Stimulated activated CD8-positive, alpha-beta memory T cell treated with anti-CD3 and anti-CD28 coated beads, Interleukin-15, amount 100 ng/mL, for 1 hour (primary cell): Measurements from ENCODE around the gene GPR158.
"Not testable (repeated sequence)": the region's sequence is repeated elsewhere in the genome, so short reads cannot be mapped to it uniquely, and the experiment has no call there.

Experiments
- DNase-seq: peaks from one replicate; pipeline ENCODE4 v3.0.0-alpha.2; 2020; ENCODE audit warnings: low read depth

The GPR158 gene, protein sequence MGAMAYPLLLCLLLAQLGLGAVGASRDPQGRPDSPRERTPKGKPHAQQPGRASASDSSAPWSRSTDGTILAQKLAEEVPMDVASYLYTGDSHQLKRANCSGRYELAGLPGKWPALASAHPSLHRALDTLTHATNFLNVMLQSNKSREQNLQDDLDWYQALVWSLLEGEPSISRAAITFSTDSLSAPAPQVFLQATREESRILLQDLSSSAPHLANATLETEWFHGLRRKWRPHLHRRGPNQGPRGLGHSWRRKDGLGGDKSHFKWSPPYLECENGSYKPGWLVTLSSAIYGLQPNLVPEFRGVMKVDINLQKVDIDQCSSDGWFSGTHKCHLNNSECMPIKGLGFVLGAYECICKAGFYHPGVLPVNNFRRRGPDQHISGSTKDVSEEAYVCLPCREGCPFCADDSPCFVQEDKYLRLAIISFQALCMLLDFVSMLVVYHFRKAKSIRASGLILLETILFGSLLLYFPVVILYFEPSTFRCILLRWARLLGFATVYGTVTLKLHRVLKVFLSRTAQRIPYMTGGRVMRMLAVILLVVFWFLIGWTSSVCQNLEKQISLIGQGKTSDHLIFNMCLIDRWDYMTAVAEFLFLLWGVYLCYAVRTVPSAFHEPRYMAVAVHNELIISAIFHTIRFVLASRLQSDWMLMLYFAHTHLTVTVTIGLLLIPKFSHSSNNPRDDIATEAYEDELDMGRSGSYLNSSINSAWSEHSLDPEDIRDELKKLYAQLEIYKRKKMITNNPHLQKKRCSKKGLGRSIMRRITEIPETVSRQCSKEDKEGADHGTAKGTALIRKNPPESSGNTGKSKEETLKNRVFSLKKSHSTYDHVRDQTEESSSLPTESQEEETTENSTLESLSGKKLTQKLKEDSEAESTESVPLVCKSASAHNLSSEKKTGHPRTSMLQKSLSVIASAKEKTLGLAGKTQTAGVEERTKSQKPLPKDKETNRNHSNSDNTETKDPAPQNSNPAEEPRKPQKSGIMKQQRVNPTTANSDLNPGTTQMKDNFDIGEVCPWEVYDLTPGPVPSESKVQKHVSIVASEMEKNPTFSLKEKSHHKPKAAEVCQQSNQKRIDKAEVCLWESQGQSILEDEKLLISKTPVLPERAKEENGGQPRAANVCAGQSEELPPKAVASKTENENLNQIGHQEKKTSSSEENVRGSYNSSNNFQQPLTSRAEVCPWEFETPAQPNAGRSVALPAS (N-terminal part only)

DNA sequence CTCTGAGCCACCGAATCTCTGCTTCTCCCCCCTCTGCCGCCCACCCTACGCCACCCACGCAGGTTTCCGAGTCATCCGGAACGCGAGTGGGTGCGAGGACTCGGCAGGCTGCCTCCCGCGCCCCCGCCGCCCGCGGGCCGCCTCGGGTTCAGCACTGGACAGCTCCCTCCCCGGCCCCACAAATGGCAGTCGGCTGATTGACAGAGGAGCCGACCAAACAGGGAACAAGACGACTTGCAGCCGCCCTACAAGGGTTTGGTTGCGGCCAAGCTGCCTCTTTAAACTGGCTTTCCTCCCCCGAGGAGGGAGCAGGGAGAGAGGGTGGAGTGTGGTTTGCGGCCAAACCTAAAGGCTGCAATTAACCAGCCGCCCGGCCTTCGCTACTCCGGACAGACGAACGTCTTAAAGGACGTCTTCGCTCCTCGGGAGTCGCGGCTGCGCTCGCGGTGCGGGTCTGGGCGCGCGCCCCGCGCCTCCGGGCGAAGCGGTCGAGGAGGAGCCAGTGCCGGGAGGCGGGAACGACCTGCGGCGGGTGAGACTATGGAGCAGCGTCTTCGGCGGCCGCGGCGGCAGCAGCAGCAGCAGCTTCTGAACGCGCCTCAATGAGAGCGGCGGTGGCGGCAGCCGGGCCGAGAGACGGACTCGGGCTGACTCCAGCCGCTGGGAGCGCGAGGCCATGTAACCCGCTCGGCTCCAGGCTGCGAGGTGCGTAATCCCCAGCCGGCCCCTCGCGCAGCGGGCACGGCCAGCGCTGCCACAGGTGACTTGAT lies at the start of gene GPR158:
Gene GPR158, plus strand, starts transcription at position 541 of the 770 bp plus-strand sequence. CDS start 420 bp downstream, outside the sequence.
- DNase-seq = peak; percentile 4

DNA sequence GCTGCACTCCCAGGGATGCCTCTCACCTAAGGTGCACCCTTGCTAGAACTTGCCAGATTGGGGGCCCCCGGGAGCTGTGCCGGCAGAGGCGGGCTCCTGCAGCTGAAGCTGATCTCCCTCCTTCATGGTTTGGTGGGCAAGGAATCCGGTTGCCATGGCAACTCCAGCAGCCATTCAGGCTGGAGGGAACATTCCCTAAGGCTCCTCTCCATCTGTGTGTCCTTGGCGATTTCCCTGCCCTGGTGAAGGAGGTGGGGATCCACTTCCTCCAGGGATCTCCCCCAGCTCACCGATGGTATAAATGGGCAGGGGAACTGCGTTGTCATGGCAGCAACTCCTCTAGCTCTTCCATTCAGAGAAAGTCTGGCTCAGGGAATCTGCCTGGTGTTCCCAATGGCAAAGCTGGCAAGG lies 49.6 kb upstream of the GPR158 start:
- no peak for DNase-seq

DNA sequence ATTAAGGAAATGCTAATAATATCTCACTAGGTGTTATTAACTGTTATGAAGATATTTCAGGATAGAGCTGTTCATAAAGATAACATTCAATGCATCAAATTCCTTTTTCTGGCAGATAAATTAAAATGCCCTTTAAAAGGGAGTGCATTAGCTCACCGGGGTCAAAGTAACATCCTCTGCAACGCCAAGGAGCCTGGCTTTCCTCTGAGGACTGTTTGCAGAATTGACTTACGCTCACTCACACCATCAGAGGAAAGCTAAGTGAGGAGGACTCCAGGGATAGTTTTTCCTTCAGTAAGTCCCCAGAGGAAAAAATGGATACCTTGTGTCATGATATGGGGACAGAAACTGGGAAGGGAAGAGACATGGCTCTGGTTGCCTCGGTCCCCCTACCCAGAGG lies 45.2 kb upstream of the GPR158 start:
- DNase-seq = no peak

DNA sequence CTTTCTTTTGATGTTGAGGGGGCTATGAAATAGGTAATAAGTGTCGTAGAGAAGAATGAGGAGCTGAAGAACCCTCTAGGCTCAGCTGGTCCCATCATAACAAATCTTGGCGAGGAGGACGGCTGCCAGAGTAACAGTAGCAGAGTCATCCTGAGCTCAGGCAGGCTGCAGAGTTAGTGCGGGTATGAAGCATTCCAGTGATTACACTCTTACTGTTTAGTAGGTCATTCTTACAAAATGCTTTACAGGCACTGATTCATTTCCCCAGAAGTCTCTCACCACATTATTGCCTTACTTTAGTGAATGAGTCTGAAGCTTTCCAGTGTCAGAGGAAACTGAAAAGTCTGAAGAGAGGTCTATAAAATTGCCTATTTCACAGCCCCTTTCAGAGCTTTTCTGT lies 43.9 kb upstream of the GPR158 start:
- DNase-seq = no peak

DNA sequence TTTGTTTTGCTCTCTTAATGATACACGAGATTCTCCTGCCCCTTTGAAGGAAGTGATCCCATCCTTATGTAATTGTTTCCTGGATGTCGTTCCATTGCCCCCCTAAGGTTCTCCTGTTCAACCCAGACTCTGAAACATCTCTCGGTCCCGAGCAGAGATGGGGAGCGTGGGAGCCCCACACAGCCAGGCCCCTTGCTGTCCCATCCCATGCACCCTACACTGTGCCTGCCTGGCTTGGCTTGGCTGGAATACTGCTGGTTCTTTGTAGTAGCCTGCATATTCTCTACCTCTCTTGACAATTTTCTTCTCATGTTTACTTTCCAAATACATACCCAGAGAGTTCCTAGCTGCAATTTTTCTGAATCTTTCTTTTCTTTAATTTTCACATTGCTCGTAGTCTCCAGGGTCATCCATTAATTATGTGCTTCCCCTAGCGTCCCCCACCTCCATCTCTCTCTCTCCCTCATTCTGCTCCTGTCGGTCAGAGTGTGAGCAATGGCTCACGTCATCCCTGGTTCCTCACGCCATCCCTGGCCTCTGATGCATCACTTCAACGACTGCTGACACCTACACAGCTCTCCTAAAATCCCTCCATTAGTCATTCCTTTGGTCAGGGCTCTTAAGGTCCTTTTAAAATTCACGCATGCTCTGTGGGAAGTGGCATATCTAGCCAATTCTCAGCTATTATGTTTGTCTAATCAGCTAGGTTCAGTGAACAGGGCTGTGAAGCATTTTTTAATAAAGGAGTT lies 32.5 kb upstream of the GPR158 start:
- no peak for DNase-seq

DNA sequence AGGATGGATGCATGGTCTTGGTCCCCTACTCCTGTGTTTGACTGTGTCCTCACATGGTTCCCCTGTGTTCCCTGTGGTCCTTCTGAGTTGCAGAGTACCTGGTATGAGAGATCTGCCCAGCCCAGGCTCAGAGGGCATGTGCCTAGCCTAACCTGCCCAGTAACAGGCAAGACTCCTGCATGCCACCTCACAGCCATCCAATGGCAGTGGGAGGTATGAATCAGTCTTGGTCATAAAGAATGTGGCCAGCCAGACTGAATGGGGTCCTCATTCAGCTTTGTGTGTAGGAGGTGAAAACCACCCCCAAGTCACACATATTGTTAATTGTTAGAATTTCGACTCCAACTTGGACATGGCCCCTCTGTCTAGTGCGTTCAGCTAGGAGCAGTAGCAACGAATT lies 17.2 kb upstream of the GPR158 start:
- no peak for DNase-seq

DNA sequence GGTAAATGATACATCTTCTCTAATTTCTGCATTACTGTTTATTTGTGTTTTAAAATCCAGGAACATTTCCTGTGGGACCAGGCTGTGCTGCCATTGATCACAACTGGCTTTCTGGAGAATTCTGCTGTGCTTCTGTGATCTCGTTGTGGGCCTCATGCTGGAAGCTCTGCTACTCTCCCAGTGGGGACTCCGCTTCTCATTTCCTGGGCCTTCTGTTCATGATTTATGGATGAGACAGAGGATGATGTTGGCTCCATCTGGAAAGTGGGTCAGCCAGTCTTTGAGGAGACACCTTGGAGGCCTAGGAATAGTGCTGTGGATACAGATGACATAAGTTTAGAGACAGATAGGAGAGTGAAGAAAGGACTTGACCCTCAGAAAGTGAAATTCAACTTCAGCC lies 15.2 kb upstream of the GPR158 start:
- no peak for DNase-seq

DNA sequence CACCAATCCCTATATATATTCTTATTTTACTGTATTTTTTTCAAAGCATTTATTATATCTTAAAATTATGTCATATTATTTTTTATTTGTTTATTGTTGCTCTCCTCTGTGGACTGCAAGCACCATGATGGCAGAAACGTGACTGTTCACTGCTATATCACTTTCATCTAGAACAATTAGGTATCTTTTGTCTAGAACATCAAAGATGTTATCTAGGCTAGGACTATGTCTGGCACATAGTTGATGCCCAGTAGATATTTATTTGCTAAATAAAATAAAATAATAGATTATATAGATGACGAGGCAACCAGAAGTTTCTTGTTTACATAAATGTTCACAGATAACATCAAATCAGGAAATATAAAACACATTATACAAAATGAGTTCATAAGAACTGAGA lies 12.4 kb upstream of the GPR158 start:
- no peak for DNase-seq

DNA sequence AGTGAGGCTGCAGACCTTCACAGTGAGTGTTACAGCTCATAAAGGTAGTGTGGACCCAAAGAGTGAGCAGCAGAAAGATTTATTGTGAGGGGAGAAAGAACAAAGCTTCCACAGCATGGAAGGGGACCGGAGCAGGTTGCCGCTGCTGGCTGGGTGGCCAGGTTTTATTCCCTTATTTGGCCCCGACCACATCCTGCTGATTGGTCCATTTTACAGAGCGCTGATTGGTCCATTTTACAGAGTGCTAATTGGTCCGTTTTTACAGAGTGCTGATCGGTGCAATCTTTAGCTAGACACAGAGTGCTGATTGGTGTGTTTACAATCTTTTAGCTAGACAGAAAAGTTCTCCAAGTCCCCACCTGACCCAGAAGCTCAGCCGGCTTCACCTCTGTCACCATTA lies 11.3 kb upstream of the GPR158 start:
- DNase-seq = not testable (repeated sequence)

DNA sequence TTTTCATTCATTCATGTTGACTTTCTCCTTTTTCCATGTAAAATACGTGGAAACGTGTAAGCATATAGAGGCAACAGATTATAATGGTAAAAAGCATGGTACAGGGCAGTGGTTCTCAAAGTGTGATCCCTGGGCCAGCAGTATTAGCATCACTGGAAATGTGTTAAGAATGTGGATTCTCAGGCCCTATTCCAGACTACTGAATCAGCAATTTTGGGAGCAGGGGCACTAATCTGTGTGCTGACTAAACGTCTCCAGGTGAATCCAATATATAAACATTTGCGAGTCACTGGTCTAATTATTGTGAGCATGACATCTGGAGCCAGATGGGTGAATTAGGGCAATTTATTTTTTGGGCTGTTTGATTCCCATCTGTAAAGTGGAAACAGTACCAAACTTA lies 5.1 kb upstream of the GPR158 start:
- no peak for DNase-seq

DNA sequence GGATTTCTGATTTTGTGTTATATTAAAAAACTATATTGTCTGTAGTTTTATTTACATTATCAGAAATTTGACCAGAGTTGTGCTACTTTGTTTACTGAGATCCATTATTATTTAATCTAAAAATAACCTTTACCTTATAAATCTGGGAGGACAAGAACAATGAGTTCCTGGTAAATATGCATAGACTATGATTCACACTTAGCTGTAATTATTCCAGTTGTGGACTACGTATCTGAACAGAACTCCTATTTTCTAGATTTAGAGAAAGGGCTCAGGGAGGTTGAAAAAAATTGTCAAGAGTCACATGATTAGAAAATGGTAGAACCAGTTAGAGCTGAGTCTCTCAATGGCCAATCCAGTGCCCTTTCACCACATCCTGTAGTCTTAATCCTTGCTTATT lies 4.2 kb upstream of the GPR158 start:
- no peak for DNase-seq

DNA sequence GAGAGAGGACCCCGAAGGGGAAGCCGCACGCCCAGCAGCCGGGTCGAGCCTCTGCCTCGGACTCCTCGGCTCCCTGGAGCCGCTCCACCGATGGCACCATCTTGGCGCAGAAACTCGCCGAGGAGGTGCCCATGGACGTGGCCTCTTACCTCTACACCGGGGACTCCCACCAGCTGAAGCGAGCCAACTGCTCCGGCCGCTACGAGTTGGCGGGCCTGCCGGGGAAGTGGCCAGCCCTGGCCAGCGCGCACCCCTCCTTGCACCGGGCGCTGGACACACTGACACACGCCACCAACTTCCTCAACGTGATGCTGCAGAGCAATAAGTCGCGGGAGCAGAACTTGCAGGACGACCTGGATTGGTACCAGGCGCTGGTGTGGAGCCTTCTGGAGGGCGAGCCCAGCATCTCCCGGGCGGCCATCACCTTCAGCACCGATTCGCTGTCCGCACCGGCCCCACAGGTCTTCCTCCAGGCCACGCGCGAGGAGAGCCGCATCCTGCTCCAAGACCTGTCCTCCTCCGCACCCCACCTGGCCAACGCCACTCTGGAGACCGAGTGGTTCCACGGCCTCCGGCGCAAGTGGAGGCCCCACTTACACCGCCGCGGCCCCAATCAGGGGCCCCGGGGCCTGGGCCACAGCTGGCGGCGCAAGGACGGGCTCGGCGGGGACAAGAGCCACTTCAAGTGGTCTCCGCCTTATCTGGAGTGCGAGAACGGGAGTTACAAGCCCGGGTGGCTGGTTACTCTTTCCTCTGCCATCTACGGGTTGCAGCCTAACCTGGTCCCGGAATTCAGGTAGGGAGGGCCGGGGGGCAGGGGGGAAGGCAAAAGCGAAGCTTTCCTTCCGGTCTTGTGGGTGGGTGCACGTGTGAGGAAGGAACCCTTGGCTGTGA lies 973 bp downstream of the GPR158 start:
- no peak for DNase-seq

DNA sequence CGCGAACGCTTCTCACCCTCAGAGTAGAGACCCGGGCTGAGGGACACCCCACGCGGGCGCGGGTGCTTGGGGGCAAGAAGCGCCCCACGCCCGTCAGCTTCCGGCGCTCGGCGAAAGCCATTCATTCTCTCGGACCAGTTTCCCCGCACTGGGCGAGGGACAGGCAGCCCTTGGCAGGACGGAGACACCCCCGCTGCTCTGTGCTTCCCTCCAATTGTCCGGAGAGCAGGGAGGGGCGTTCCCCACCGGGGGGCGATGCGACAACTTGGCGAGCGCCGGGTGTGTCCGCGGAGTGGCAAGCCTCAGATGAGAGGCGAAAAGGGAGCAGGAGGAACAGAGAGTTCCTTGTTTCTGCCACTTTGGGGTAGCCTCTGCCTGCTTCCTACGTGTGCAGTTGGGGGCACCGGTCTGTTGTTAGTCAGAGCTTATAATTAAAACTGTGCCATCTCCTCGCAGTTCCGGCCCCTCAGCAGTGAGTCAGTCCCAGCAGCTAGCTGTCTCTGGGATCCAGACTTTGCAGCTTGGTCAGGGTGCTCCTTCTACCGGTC lies 1.7 kb downstream of the GPR158 start:
- DNase-seq = no peak

DNA sequence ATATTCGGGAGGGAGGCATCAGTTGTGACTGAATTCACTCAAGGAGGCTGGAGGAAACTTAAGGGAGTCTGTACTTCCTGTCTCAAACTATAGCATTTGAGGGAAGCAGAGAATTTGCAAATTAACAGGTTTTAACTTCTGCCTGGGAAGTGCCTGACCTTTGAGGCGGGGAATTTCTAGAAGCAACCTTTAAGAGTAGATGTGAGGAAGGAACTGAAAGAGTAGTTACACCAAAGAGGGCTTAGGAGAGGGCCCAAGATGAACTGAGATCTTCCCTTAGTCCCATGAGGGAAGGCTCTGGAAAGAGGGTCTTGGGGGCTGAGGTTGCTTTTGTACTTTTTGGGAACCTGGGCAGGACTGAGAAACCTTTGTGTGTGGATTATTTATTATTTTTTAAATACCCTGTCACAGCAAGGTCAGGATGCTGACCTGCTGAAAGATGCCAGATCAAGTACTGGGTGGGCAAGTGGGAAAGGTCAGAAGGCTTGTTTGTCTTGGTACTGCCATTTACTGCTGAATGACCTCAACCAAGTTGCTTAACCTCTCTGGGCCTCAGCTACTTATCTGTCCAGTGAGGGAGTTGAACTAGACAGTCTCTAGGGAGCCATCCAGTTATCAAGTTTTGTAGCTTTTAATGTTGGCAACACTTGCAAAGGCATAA lies 2.4 kb downstream of the GPR158 start:
- no peak for DNase-seq

DNA sequence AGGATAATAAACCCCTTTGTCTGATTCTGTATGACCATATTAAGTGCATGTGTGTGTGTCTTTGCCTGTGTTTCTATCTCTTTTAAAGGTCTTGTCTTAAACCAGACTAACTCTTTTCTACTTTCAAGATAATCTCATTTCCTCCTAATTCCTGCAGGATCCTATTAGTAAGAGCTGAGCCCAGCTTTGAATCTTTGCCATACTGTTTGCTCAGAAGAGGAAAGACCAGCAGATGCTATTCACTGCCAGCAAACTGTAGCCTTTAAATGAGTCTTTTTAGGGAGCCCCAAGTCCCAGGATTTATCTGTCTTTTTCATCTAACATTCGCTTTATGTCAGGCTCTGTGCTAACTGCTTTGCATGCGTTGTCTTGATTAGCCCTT lies 2.9 kb downstream of the GPR158 start:
- no peak for DNase-seq

DNA sequence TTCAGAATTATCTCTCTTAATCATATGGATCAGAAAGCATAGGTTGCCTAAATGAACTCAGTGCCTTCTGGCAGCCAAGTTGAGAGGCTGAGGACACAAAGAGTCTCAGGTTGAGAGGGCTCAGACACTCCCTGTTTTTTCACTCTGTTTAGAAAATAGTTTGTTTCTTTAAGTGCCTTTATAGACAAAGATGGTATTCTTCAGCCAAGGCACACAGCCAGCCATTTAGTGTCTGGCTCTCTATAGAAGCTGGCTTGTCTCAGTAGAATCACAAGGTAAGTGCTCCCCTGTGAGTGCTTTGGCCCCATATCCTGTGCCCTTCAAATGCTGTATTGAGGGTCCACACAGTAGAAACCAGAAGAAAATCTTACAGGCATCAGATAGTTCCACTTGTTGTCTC lies 3.6 kb downstream of the GPR158 start:
- no peak for DNase-seq

DNA sequence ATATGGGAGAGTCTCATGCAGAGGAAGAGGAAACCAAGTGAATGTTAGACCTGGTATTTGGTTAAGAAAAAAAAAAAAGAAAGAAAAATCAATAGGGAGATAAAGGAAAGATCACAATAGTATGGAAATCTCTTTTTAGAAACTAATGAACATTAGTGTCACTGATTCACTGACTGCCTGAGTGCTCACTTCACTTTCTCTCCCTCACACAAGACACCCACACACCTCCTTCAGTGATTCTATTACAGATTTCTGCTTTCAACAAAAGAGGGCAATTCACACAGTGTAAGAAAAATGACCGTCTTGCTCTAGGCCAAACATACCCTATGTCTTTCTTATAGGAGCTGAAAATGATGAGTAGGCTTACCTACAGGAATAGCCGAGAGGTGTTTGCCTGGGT lies 6.0 kb downstream of the GPR158 start:
- no peak for DNase-seq

DNA sequence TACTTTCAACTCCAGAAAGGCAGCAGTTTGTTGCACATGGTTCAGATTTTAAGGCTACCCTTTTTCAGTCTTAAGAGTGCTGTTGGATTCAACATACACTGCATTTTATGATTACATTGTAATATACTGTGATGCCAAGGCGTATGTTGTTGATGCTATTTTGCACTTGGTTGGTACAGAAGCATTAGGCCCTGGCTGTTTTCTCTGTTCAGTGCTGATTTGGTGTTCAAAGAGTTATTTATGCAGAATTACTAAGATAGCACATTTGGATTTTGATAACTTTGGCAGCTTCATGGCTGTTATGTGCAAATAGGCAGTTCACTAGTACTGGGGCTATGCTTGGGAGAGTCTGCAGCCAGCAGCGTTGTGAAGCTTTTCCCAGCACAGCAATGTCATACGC lies 7.8 kb downstream of the GPR158 start:
- no peak for DNase-seq
